Measurements from ENCODE around the gene ACAP2. TPM values are rescaled to one million over a fixed set of nuclear protein-coding genes. Genes with fewer than 3 reads are reported as not detected.

ACAP2 gene
- total and polyA plus RNA-seq, 2 donors (not counting 1 experiment from before 2014, with no cell fraction given): 33.7 to 86.5 TPM

DNA sequence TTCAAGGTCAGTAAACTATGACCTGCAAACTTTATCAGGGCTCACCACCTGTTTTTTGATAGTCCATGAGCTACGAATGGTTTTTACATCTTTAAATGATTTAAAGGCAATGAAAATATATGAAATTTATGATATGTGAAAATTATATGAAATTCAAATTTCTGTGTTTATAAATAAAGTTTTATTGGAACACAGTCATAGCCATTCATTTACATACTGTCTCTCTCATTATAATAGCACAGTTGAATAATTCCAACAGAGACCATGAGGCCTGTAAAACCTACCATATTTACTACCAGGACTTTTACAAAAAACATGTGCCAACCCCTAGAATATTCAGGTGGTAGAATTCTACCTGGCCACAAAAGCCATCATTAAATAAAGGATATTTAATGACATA lies 107.9 kb downstream of the ACAP2 start:
- H3K4me2 ChIP-seq (ENCODE audit: extremely low read depth, insufficient read depth, low read length): no peak overlapping the region
- no peak for DNase-seq (ENCODE audit: low read depth in 2 of 2)
- H3K4me3 ChIP-seq (replicated peaks in 1 of 4; ENCODE audit: control extremely low read depth in 1 of 4, insufficient read depth in 1 of 4, low read depth in 3 of 4, low read length in 4 of 4): no peak overlapping the region
- H3K4me1 ChIP-seq (ENCODE audit: control insufficient read depth, extremely low read depth, insufficient read depth, low read length): no peaks in the 10 kb centered on the region
- no peaks in the 10 kb centered on the region for H3K27me3 ChIP-seq (ENCODE audit: control insufficient read depth, insufficient read depth, low read length)
- H3K79me2 ChIP-seq (ENCODE audit: control insufficient read depth, insufficient read depth, low read length): no peaks in the 10 kb centered on the region
- H2AFZ ChIP-seq (ENCODE audit: low read length): no peak overlapping the region
- H3K9me3 ChIP-seq (ENCODE audit: control insufficient read depth, insufficient read depth, low read depth, low read length): no peaks in the 10 kb centered on the region
- H3K9ac ChIP-seq (ENCODE audit: insufficient read depth, low read length): no peak overlapping the region
- no peak overlapping the region for H3K27ac ChIP-seq (ENCODE audit: insufficient read depth, low read length)
- no peaks in the 10 kb centered on the region for H3K36me3 ChIP-seq (ENCODE audit: control insufficient read depth, insufficient read depth, low read length)
- TF ChIP-seq, protein P1, sequence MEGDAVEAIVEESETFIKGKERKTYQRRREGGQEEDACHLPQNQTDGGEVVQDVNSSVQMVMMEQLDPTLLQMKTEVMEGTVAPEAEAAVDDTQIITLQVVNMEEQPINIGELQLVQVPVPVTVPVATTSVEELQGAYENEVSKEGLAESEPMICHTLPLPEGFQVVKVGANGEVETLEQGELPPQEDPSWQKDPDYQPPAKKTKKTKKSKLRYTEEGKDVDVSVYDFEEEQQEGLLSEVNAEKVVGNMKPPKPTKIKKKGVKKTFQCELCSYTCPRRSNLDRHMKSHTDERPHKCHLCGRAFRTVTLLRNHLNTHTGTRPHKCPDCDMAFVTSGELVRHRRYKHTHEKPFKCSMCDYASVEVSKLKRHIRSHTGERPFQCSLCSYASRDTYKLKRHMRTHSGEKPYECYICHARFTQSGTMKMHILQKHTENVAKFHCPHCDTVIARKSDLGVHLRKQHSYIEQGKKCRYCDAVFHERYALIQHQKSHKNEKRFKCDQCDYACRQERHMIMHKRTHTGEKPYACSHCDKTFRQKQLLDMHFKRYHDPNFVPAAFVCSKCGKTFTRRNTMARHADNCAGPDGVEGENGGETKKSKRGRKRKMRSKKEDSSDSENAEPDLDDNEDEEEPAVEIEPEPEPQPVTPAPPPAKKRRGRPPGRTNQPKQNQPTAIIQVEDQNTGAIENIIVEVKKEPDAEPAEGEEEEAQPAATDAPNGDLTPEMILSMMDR (conservative IDR thresholded peaks at IDR 0.05 in 1 of 2, IDR thresholded peaks at IDR 0.05 in 1 of 2; ENCODE audit: low read depth in 1 of 2, low read length in 2 of 2): no peak
- TF ChIP-seq EZH2 (IDR thresholded peaks at IDR 0.05; ENCODE audit: low read length, missing control alignments): no peak
- no peaks in the 10 kb centered on the region for H4K20me1 ChIP-seq (ENCODE audit: control insufficient read depth, extremely low read depth, insufficient read depth, low read length)

DNA sequence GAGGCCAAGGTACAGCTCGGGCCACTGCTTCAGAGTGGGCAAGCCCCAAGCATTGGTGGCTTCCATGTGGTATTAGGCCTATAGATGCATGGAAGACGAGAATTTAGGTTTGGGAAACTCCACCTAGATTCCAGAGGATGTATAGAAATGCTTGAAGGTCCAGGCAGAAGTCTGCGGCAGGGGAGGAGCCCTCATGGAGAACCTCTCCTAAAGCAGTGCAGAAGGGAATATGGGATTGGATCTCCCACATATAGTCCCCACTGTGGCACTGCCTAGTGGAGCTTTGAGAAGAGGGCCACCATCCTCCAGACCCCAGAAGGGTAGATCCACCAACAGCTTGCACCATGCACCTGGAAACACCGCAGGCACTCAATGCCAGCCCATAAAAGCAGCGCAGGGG lies 123.8 kb downstream of the ACAP2 start:
- H3K9ac ChIP-seq (ENCODE audit: insufficient read depth, low read length): no peak overlapping the region

DNA sequence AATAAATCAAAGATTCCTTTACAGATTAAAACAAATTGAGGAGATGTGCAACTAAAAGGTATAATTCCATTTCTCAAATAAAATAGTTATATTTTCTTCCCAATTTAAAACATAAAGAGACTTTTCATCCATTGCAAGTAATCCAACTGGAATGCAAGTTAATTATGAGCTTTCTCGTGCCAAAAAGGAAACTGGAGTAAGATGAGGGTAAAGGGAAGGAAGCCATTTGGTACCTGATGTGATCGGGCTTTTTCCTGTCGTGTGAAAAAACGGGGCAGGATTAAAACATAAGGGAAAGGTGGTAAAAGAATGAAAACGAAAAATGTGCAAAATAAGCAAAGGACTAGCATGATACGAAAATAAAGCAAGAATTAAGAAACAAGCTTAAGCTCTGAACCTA lies 130.1 kb downstream of the ACAP2 start:
- Histone ChIP-seq H4K20me1 (ENCODE audit: control insufficient read depth, extremely low read depth, insufficient read depth, low read length) (no peaks in the 10 kb centered on the region), H3K27me3 (ENCODE audit: control insufficient read depth, insufficient read depth, low read length) (no peaks in the 10 kb centered on the region), H3K4me1 (ENCODE audit: control insufficient read depth, extremely low read depth, insufficient read depth, low read length) (no peaks in the 10 kb centered on the region), H2AFZ (ENCODE audit: low read length) (no peak overlapping the region), H3K27ac (ENCODE audit: insufficient read depth, low read length) (no peak overlapping the region), H3K36me3 (ENCODE audit: control insufficient read depth, insufficient read depth, low read length) (no peaks in the 10 kb centered on the region), H3K9ac (ENCODE audit: insufficient read depth, low read length) (no peak overlapping the region), H3K9me3 (ENCODE audit: control insufficient read depth, insufficient read depth, low read depth, low read length) (no peaks in the 10 kb centered on the region), H3K4me2 (ENCODE audit: extremely low read depth, insufficient read depth, low read length) (no peak overlapping the region), H3K4me3 (replicated peaks in 1 of 4; ENCODE audit: control extremely low read depth in 1 of 4, insufficient read depth in 1 of 4, low read depth in 3 of 4, low read length in 4 of 4) (no peak overlapping the region), H3K79me2 (ENCODE audit: control insufficient read depth, insufficient read depth, low read length) (no peaks in the 10 kb centered on the region)
- DNase-seq (ENCODE audit: low read depth in 2 of 2): no peak
- TF ChIP-seq, protein P1 (conservative IDR thresholded peaks at IDR 0.05 in 1 of 2, IDR thresholded peaks at IDR 0.05 in 1 of 2; ENCODE audit: low read depth in 1 of 2, low read length in 2 of 2): no peak
- TF ChIP-seq EZH2 (IDR thresholded peaks at IDR 0.05; ENCODE audit: low read length, missing control alignments): no peak

More for the DNA sequence above, 123.8 kb downstream of the ACAP2 start:
- Histone ChIP-seq H4K20me1 (ENCODE audit: control insufficient read depth, extremely low read depth, insufficient read depth, low read length) (no peaks in the 10 kb centered on the region), H3K79me2 (ENCODE audit: control insufficient read depth, insufficient read depth, low read length) (no peaks in the 10 kb centered on the region), H3K4me2 (ENCODE audit: extremely low read depth, insufficient read depth, low read length) (no peak overlapping the region), H3K4me1 (ENCODE audit: control insufficient read depth, extremely low read depth, insufficient read depth, low read length) (no peaks in the 10 kb centered on the region), H2AFZ (ENCODE audit: low read length) (no peak overlapping the region), H3K36me3 (ENCODE audit: control insufficient read depth, insufficient read depth, low read length) (peaks cover 3% of the 10 kb centered on the region), H3K4me3 (replicated peaks in 1 of 4; ENCODE audit: control extremely low read depth in 1 of 4, insufficient read depth in 1 of 4, low read depth in 3 of 4, low read length in 4 of 4) (no peak overlapping the region), H3K27ac (ENCODE audit: insufficient read depth, low read length) (no peak overlapping the region), H3K9me3 (ENCODE audit: control insufficient read depth, insufficient read depth, low read depth, low read length) (no peaks in the 10 kb centered on the region), H3K27me3 (ENCODE audit: control insufficient read depth, insufficient read depth, low read length) (no peaks in the 10 kb centered on the region)
- no peak for DNase-seq (ENCODE audit: low read depth in 2 of 2)
- TF ChIP-seq, protein P1 (conservative IDR thresholded peaks at IDR 0.05 in 1 of 2, IDR thresholded peaks at IDR 0.05 in 1 of 2; ENCODE audit: low read depth in 1 of 2, low read length in 2 of 2): no peak
- no peak for TF ChIP-seq EZH2 (IDR thresholded peaks at IDR 0.05; ENCODE audit: low read length, missing control alignments)

All from fibroblast of lung (primary cell).